Measurements from ENCODE around the gene SIVA1.
"Not testable (repeated sequence)": the region's sequence is repeated elsewhere in the genome, so short reads cannot be mapped to it uniquely, and the experiment has no call there.

The SIVA1 gene

GRCh38 chr14:104747876-104748275 is 5.1 kb upstream of the SIVA1 start:
- no peak overlapping the region for H3K4me3 Mint-ChIP-seq
- ATAC-seq (replicated peaks) (no peak), DNase-seq (no peak)
- no peaks in the 10 kb centered on the region for H3K9me3 Mint-ChIP-seq
- no peak overlapping the region for H3K27ac Mint-ChIP-seq
- peaks cover 3 to 8% of the 10 kb centered on the region in 2 donors for H3K4me1 Mint-ChIP-seq
- no peaks in the 10 kb centered on the region for H3K27me3 Mint-ChIP-seq
- peaks cover 0 to under 1% of the 10 kb centered on the region in 2 donors for H3K36me3 Mint-ChIP-seq

- no peak overlapping the region for H3K27ac Mint-ChIP-seq
- H3K9me3 Mint-ChIP-seq, result no peaks in the 10 kb centered on the region
- H3K4me3 Mint-ChIP-seq, result no peak overlapping the region
- ATAC-seq (replicated peaks) (no peak), DNase-seq (no peak)
- peaks cover 3 to 4% of the 10 kb centered on the region in 2 donors for H3K36me3 Mint-ChIP-seq
- peaks cover 12 to 16% of the 10 kb centered on the region in 2 donors for H3K4me1 Mint-ChIP-seq
- no peaks in the 10 kb centered on the region for H3K27me3 Mint-ChIP-seq
Observed at GRCh38 chr14:104749111-104749649, 3.8 kb upstream of the SIVA1 start.

- ATAC-seq (replicated peaks) (no peak), DNase-seq (no peak)
- peaks cover 6 to 7% of the 10 kb centered on the region in 2 donors for H3K36me3 Mint-ChIP-seq
- no peaks in the 10 kb centered on the region for H3K27me3 Mint-ChIP-seq
- H3K27ac Mint-ChIP-seq, result no peak overlapping the region
- peaks cover 20 to 26% of the 10 kb centered on the region in 2 donors for H3K4me1 Mint-ChIP-seq
- no peaks in the 10 kb centered on the region for H3K9me3 Mint-ChIP-seq
- H3K4me3 Mint-ChIP-seq, result no peak overlapping the region
Observed at GRCh38 chr14:104750056-104750752, 2.7 kb upstream of the SIVA1 start.

DNA sequence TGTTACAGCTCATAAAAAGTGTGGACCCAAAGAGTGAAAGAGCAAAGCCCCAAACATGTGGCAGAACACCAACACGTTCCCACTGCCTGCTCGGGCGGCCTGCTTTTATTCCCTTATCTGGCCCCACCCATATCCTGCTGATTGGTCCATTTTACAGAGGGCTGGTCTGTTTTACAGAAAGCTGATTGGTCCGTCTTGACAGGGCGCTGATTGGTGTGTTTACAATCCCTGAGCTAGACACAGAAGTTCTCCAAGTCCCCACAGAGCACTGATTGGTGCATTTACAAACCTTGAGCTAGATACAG is 2.2 kb upstream of the SIVA1 start:
- not testable (repeated sequence) for ATAC-seq (replicated peaks); H3K9me3 Mint-ChIP-seq; H3K36me3 Mint-ChIP-seq; H3K27me3 Mint-ChIP-seq; H3K4me3 Mint-ChIP-seq; H3K27ac Mint-ChIP-seq; DNase-seq
- H3K4me1 Mint-ChIP-seq, result peaks cover 22 to 31% of the 10 kb centered on the region in 2 donors

DNA sequence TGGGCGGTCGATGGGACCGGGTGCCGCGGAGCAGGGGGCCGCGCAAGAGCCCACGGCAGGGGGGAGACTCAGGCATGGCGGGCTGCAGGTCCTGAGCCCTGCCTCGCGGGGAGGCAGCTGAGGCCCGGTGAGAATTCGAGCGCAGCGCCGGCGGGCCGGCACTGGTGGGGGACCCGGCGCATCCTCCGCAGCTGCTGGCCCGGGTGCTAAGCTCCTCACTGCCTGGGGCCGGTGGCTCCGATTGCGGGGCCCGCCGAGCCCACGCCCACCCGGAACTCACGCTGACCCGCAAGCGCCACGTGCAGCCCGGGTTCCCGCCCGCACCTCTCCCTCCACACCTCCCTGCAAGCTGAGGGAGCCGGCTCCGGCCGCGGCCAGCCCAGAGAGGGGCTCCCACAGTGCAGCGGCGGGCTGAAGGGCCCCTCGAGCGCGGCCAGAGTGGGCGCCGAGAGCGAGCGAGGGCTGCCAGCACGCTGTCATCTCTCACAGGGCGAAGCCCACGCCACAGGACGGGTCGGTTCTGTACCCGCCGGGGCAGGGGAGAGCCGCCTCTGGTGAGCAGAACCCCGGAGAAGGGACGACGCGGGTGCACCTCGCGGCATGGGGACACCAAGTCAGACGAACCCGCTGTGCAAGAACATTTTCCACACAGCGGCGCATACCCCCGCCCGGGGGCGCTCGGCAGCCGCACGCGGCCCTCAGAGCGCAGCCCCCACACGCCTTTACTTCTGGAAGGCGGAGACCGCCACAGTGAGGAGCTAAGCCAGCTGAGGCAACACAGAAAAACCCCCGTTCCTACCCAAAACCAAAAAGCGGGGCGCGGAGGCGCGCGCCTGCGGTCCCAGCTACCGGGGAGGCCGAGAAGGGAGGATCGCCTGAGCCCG is 1.2 kb upstream of the SIVA1 start:
- peak overlapping the region; percentile 99 for H3K27ac Mint-ChIP-seq
- H3K36me3 Mint-ChIP-seq, result peaks cover 8 to 14% of the 10 kb centered on the region in 2 donors
- no peaks in the 10 kb centered on the region for H3K9me3 Mint-ChIP-seq
- H3K4me3 Mint-ChIP-seq, result peak overlapping the region; percentile 90 to 95
- H3K4me1 Mint-ChIP-seq, result peaks cover 24 to 42% of the 10 kb centered on the region in 2 donors
- no peaks in the 10 kb centered on the region for H3K27me3 Mint-ChIP-seq
- DNase-seq, result no peak
- ATAC-seq (replicated peaks), result no peak

DNA sequence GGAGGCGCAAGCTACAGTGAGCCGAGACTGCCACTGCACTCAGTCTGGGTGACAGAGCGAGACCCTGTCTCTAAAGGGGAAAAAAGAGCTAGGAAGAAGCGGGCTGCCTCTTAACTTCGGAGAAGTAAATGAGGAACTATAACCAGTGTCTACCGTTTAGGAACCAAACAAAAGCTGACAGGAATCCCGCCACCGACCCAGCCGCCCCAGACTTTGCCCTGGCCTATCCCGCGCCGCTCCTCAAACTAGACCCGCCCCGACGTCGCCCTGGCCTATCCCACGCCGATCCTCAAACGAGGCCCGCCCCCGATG is 568 bp upstream of the SIVA1 start:
- peak in 1 of 2 donors; percentile 87 for ATAC-seq (replicated peaks)
- Mint-ChIP-seq H3K9me3 (no peaks in the 10 kb centered on the region), H3K27ac (peak overlapping the region; percentile 99), H3K27me3 (no peaks in the 10 kb centered on the region), H3K4me3 (peak overlapping the region; percentile 90 to 95), H3K4me1 (peaks cover 26 to 48% of the 10 kb centered on the region in 2 donors), H3K36me3 (peaks cover 12 to 20% of the 10 kb centered on the region in 2 donors)
- DNase-seq, result no peak

- DNase-seq (no peak), ATAC-seq (replicated peaks) (no peak)
- H3K27ac Mint-ChIP-seq, result peak overlapping the region; percentile 99
- peak overlapping the region; percentile 90 to 95 for H3K4me3 Mint-ChIP-seq
- no peaks in the 10 kb centered on the region for H3K27me3 Mint-ChIP-seq
- H3K4me1 Mint-ChIP-seq, result peaks cover 28 to 54% of the 10 kb centered on the region in 2 donors
- H3K36me3 Mint-ChIP-seq, result peaks cover 20 to 26% of the 10 kb centered on the region in 2 donors
- H3K9me3 Mint-ChIP-seq, result no peaks in the 10 kb centered on the region
Observed at GRCh38 chr14:104753528-104754212, 723 bp downstream of the SIVA1 start.

DNA sequence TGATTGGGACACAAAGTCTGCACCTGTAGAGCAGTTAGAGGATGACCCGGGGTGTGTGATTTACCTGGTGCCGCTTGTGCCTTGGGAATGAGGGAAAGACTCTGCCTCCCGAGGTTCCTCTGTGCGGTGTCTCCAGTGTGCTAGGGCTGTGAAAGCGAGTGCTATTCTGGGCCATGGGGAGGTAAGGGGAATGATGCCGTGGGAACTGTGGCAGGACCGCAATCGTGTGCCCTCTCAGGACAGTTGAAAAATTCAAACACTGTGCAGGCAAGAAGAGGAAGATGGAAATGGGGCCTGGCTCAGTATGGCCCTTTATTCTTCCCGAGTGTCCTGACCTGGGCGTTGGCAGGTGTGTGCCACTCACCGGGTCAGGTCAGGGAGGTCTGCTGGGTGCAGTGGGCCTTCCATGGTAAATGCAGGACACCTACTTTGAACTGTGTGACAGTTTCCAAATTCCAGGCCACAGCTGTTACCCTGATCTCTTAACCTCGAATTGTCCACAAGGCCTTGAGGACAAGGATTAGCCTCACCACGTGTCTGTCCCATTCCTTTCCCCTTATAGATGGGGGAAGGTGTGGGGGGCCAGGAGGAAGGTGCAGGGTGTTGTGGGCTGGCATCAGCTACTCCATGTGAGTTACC is 1.4 kb downstream of the SIVA1 start:
- Mint-ChIP-seq H3K4me1 (peaks cover 28 to 47% of the 10 kb centered on the region in 2 donors), H3K36me3 (peaks cover 20 to 31% of the 10 kb centered on the region in 2 donors), H3K27ac (peak overlapping the region; percentile 99), H3K4me3 (peak overlapping the region; percentile 90 to 95), H3K27me3 (no peaks in the 10 kb centered on the region), H3K9me3 (no peaks in the 10 kb centered on the region)
- DNase-seq (no peak), ATAC-seq (replicated peaks) (no peak)

- ATAC-seq (replicated peaks) (no peak), DNase-seq (no peak)
- no peak overlapping the region for H3K4me3 Mint-ChIP-seq
- H3K9me3 Mint-ChIP-seq, result no peaks in the 10 kb centered on the region
- H3K27me3 Mint-ChIP-seq, result no peaks in the 10 kb centered on the region
- H3K36me3 Mint-ChIP-seq, result peaks cover 26 to 40% of the 10 kb centered on the region in 2 donors
- H3K4me1 Mint-ChIP-seq, result peaks cover 28 to 46% of the 10 kb centered on the region in 2 donors
- H3K27ac Mint-ChIP-seq, result no peak overlapping the region
Observed at GRCh38 chr14:104755621-104756020, 2.7 kb downstream of the SIVA1 start.

DNA sequence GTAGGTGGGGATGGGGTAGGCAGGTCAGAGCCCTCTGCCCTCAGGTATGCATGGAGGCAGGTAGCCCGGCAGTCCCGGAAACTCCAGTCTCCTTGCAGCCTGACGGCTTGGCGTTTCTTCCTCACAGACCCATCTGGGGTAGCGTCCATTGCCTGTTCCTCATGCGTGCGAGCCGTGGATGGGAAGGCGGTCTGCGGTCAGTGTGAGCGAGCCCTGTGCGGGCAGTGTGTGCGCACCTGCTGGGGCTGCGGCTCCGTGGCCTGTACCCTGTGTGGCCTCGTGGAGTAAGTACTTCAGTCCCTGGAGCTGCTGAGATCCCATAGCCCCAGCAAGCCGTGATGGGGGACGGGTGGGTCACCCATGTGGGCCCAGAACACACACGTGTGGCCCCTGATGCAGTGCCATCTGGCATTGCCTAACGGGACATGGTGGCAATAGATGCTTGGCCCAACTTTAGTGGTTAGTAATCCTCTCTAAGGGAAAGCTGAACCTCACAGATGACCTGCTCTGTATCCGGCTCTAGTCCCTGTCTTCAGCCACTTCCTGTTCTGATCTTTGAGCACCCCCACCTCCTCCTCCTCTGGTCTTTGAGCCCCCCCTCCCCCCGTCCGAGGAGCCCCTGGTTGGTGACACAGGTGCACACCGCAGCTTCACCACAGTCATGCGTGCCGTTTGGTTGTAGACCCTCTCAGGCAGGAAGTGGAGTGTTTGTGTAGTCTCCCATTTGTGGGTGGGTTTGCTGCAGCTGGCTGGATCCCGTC is 3.7 kb downstream of the SIVA1 start:
- Mint-ChIP-seq H3K4me3 (peak overlapping the region in 1 of 2 donors; percentile 38), H3K4me1 (peaks cover 28 to 46% of the 10 kb centered on the region in 2 donors), H3K9me3 (no peaks in the 10 kb centered on the region), H3K27me3 (no peaks in the 10 kb centered on the region), H3K36me3 (peaks cover 34 to 50% of the 10 kb centered on the region in 2 donors), H3K27ac (peak overlapping the region; percentile 51)
- ATAC-seq (replicated peaks) (no peak), DNase-seq (no peak)

- no peaks in the 10 kb centered on the region for H3K27me3 Mint-ChIP-seq
- H3K4me1 Mint-ChIP-seq, result peaks cover 28 to 46% of the 10 kb centered on the region in 2 donors
- H3K9me3 Mint-ChIP-seq, result peaks cover 0 to 2% of the 10 kb centered on the region in 2 donors
- H3K27ac Mint-ChIP-seq, result no peak overlapping the region
- peaks cover 39 to 55% of the 10 kb centered on the region in 2 donors for H3K36me3 Mint-ChIP-seq
- ATAC-seq (replicated peaks) (no peak), DNase-seq (no peak)
- H3K4me3 Mint-ChIP-seq, result peak overlapping the region in 1 of 2 donors; percentile 38
Observed at GRCh38 chr14:104757238-104757585, 4.3 kb downstream of the SIVA1 start.

GRCh38 chr14:104757681-104758392 is 4.9 kb downstream of the SIVA1 start:
- peaks cover 41 to 57% of the 10 kb centered on the region in 2 donors for H3K36me3 Mint-ChIP-seq

More at GRCh38 chr14:104757681-104758392, 4.9 kb downstream of the SIVA1 start:
- Mint-ChIP-seq H3K27me3 (no peaks in the 10 kb centered on the region), H3K27ac (no peak overlapping the region), H3K9me3 (peaks cover 0 to 2% of the 10 kb centered on the region in 2 donors), H3K4me3 (no peak overlapping the region), H3K4me1 (peaks cover 28 to 46% of the 10 kb centered on the region in 2 donors)
- ATAC-seq (replicated peaks), result no peak
- no peak for DNase-seq

Measured in stimulated activated naive B cell treated with anti-CD40 and anti-IgM and Interleukin-4, amounts not matched to agents 10 μg/mL and 1 μg/mL and 100 μg/mL, for 72 hours (primary cell).